COLO668 (cell line): ENCODE measurements around the gene PHF19.

Experiments used
- DNase-seq: peaks from one replicate; lab custom pipeline; 2025; ENCODE audit not compliant: unreplicated experiment; lab: John Stamatoyannopoulos, UW

Gene PHF19

GRCh38 chr9:120855827-120856670 lies 20.9 kb downstream of the PHF19 start:
- no peak for DNase-seq

DNA sequence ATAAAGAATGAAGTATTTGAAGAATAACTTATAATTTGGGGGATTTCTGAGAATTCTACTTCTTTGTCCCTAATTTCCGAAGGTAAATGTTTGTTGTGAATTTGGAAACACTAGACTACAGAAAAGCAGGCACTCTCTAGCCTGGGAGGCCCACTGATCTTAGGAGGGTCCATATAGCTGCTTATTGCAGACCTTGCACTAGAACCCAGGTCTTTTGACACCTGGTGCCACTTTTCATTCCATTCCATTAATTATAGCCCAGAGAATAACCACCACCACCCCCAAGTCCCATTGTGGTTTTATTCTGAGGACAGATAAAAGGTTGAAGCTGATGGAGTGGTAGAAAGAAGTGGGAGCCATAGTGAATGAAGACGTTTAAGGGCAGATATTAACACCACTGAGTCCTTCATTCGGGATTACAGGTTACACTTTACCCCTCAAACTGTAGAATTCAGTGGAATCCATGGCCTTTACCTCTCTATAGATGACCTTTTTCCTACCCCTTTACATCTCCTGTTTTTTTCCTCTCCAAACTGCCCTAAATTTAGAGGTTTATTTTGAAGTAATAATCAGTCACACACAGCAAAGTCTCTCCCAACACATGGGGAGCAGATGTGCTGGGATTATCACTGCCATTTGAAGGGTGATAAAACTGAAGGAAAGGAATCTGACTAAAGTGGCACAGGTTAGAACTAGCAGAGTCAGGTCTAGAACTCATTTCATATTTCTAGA lies 22.2 kb downstream of the PHF19 start:
- DNase-seq, result no peak

GRCh38 chr9:120853198-120853597 lies 23.8 kb downstream of the PHF19 start:
- DNase-seq, result no peak

GRCh38 chr9:120852240-120853010 lies 24.6 kb downstream of the PHF19 start:
- DNase-seq, result no peak

GRCh38 chr9:120851449-120851848 lies 25.5 kb downstream of the PHF19 start:
- no peak for DNase-seq

DNA sequence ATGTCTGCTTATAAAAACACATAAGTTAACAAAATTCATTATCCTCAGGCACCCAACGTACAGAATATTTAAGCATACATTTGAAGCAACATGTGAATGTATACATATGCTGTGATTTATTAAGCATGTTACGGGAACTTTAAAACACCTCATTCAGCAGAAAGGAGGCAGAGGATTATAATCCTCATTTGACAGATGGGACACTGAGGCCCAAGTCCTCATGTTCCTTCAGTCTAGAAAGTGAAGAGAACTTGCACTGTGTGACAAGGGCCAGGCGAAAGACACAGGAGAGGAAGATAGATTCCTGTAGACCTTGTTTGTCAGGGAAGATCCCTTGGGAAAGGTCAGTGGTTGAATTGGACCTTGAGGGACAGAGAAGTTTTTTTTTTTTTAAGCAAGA lies 26.7 kb downstream of the PHF19 start:
- DNase-seq, result no peak

- no peak for DNase-seq
Observed at GRCh38 chr9:120846906-120847305, 30.1 kb downstream of the PHF19 start.

DNA sequence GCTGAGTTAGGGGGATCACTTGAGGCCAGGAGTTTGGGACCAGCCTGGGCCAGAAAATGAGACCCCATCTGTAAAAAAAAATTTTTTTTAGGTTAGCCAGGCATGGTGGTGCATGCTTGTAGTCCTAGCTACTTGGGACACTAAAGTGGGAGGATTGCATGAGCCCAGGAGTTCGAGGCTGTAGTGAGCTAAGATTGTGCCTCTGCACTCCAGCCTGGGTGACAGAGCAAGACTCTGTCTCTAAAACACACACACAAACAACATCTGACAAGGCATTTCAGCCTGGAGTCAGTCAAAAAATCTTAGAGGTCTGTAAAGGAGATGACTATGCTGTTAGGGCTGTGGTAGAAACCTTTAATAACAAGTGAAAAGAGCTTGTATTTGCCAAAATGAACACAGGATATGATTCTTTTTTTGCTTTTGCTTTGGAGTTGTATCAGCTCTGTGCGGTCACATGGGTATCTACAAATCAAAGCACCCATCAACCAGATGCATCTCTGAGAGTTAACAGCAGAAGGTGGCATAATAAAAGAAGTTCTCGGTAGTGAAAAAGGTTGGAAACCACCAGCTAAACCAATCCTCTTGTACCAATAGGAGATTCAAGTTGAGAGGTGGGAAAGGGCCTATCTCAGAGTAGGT lies 30.6 kb downstream of the PHF19 start:
- no peak for DNase-seq

DNA sequence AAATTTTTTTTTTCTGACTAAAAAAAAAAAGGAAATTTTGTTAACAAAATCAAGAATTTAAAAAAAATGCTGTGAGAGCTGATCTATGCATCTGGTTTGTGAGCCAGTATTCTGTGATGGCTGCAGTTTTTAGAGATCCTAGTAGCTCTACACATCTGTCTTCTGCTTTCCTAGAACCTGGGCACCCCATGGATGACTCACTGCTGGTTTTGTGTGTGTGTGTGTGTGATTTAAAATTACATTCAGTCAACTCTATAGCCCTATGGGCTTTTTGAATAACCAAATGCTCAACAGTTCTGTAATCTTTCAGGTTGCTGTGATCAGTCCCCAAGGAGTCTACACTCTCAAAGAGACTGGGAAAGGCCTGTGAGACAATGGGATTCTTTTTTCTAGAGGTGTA lies 31.7 kb downstream of the PHF19 start:
- no peak for DNase-seq

DNA sequence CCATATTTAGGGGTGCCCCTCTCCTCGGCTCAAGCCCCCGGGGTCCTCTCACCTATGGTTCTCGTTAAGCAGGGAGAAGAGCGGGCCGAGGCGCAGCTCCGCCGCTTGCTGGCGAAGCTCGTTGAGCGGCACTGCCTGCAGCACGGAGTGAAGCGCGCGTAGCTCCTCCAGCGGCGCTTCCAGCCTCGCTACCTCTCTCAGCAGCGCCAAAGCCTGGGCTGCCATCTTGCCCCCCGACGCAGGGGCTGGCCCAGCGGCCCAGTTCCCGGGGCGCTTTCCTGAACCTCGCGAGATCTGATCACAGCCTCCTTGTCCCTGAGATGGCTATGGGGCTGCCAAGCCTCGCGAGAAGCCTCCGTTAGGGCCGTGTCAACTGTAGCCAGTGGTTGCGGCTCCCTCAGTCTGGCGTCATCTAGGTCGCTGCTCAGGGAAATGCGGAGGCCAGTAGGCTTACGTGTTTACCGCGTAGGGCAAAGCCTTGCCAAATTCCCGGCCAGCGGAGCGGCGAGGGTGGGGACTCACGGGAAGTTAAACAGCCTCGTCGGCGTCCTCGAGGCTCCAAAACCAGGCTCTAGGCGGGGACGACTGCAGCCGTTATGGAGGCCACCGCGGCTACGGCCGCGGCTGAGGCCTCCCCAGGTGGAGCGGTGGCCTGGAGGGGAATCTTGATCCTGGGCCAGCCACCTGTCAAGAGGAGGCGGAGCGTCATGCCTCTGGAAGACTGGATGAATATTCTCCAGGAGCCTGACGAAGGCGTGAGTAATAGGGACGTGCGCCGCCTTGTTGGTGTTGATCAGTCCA lies 34.1 kb downstream of the PHF19 start, which contains the start of gene PSMD5:
Gene PSMD5, minus strand, starts transcription at position 238 of the 801 bp plus-strand sequence. Its CDS starts 13 bp downstream, at position 225.
- peak; percentile 98 for DNase-seq

DNA sequence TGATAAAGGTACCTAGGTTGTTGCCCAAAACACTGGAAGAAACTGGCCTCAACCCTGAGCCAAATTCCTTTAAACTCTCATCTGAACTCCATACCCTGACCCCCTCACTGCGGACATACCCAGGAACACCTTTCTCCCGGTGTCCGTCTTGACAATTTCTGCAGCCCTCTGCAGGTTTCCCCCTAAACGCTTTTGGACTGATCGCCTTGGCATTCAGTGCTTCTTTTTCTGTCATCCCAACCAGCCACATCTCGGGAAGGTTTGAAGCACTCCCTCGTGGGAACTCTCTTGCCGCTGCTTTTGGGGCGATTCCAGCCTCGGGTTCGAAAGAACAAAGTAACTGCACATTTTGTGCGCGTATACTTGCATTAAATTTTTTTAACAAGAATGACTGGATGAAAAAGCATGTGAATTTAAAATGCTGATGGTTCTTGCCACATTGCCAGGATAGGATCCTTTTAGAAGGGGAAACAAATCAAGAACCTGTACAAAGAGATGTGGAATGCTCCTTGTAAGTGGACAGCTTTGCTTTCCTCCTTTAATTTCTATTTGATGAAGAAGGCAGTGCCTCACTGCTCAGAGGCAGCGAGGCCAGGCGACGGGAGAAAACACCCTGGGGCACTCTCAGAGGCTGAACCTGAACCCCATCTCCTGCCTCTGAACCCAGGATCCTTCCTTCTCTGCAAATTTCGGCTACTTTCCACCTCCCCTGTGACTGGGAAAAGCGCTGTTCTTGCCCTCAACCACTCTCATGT lies 34.9 kb downstream of the PHF19 start:
- DNase-seq, result peak; percentile 35

- DNase-seq, result no peak
Observed at GRCh38 chr9:120839146-120839545, 37.8 kb downstream of the PHF19 start.

DNA sequence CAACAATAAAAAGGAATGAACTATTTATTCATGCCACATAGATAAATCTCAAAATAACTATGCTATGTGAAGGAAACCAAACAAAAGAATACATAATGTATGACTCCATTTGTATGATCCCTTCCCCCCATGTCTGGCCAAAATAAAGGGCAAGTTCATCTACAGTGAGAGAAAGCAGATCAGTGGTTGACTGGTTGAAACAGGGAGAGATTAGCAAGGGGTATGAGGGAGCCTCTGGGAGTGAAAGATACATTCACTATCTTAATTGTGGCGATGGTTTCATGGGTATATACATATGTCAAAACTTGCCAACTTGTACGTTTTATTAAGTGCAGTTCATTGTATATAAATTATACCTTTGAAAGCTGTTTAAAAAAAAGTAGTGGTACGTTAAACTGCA lies 39.1 kb downstream of the PHF19 start:
- no peak for DNase-seq

GRCh38 chr9:120833325-120833724 lies 43.7 kb downstream of the PHF19 start:
- DNase-seq, result no peak

GRCh38 chr9:120832807-120833206 lies 44.2 kb downstream of the PHF19 start:
- no peak for DNase-seq

GRCh38 chr9:120830865-120831264 lies 46.1 kb downstream of the PHF19 start:
- no peak for DNase-seq

GRCh38 chr9:120830151-120830550 lies 46.8 kb downstream of the PHF19 start:
- DNase-seq, result no peak

GRCh38 chr9:120829650-120830049 lies 47.3 kb downstream of the PHF19 start:
- no peak for DNase-seq

DNA sequence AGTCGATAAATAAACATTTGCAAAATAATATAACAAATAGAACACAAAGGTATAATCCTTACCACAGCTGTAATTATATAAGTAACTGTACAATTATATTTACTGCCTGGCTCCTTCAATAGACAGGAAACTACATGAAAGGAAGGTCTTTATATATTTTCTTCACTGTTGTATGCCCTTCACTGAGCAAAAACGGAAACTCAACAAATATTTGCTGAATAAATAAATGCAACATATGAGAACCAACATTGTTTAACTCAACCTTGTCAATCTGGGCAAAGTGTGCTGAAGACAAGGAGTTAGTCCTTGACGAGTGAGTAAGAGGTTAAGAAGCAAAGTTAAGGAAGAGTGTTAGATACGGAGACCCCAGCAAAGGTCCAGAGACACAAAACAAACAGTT lies 56.9 kb downstream of the PHF19 start:
- DNase-seq, result no peak
